T-helper 2 cell treated with Interferon-gamma antibody and Interleukin-4, amounts not matched to agents 100 ng/mL and 5 ng/mL, for 36 hours (primary cell): Measurements from ENCODE around the gene SLC6A4. TPM values are rescaled to one million over a fixed set of nuclear protein-coding genes. Genes with fewer than 3 reads are reported as not detected.
"Not testable (repeated sequence)": the region's sequence is repeated elsewhere in the genome, so short reads cannot be mapped to it uniquely, and the experiment has no call there.

Experiments
- intact Hi-C: fragments of 100-400 bp; cut with micrococcal nuclease; formaldehyde crosslinking; loops from one replicate; pipeline ENCODE4 v1.15.1; 2023
- total RNA-seq: library from RNA; stranded (reverse); gene quantifications from 2 replicates; pipeline ENCODE4 v1.2.3, GENCODE V29; 2022

The SLC6A4 gene
- total RNA-seq, 1 donor from 2014 or later, result not detected

GRCh38 chr17:30176855-30177254 is 58.6 kb downstream of the SLC6A4 start:
- intact Hi-C loops, result no loop called here

GRCh38 chr17:30174556-30174955 is 60.9 kb downstream of the SLC6A4 start:
- intact Hi-C loops, result no loop called here

GRCh38 chr17:30173649-30174048 is 61.8 kb downstream of the SLC6A4 start:
- intact Hi-C loops, result no loop called here

- intact Hi-C loops, result no loop called here
Observed at GRCh38 chr17:30172560-30172959, 62.9 kb downstream of the SLC6A4 start.

GRCh38 chr17:30170415-30170987 is 65.0 kb downstream of the SLC6A4 start:
- intact Hi-C loops, result no loop called here

- intact Hi-C loops, result no loop called here
Observed at GRCh38 chr17:30165960-30166359, 69.5 kb downstream of the SLC6A4 start.

GRCh38 chr17:30165147-30165546 is 70.3 kb downstream of the SLC6A4 start:
- intact Hi-C loops, result no loop called here

GRCh38 chr17:30164531-30164930 is 71.0 kb downstream of the SLC6A4 start:
- intact Hi-C loops, result no loop called here

GRCh38 chr17:30161601-30162000 is 73.9 kb downstream of the SLC6A4 start:
- intact Hi-C loops, result no loop called here

- intact Hi-C loops, result no loop called here
Observed at GRCh38 chr17:30160419-30161172, 74.9 kb downstream of the SLC6A4 start.

GRCh38 chr17:30158896-30159625 is 76.4 kb downstream of the SLC6A4 start:
- intact Hi-C loops, result no loop called here

- intact Hi-C loops, result no loop called here
Observed at GRCh38 chr17:30155389-30155788, 80.1 kb downstream of the SLC6A4 start.

- intact Hi-C loops, result no loop called here
Observed at GRCh38 chr17:30153463-30153862, 82.0 kb downstream of the SLC6A4 start.

- intact Hi-C loops, result no loop called here
Observed at GRCh38 chr17:30151471-30151870, 84.0 kb downstream of the SLC6A4 start.

GRCh38 chr17:30148376-30148775 is 87.1 kb downstream of the SLC6A4 start:
- intact Hi-C loops, result no loop called here

GRCh38 chr17:30147860-30148259 is 87.6 kb downstream of the SLC6A4 start:
- intact Hi-C loops, result not testable (repeated sequence)

Other genes starting within 250 kb of the SLC6A4 start
- 23.4 and 25.6 TPM in 2 replicates for gene NSRP1, start 118.9 kb downstream of the SLC6A4 start, total RNA-seq
- 54.8 and 58.2 TPM in 2 replicates for gene BLMH, start 56.2 kb upstream of the SLC6A4 start, total RNA-seq
- gene TMIGD1, start 98.4 kb upstream of the SLC6A4 start, total RNA-seq, result not detected in 2 replicates
- gene CPD, start 143.2 kb upstream of the SLC6A4 start, total RNA-seq, result 17.2 and 18.2 TPM in 2 replicates
- 46.9 and 49.2 TPM in 2 replicates for gene GOSR1, start 241.7 kb upstream of the SLC6A4 start, total RNA-seq